OCI-LY3 (cell line): ENCODE measurements around the gene TSKU.

Source experiments
- EZH2phosphoT487 ChIP-seq: fragments of 200-600 bp; shearing (Covaris generic); IDR thresholded peaks from 2 replicates; pipeline ENCODE4 v1.6.1; 2018; ENCODE audit warnings: antibody characterized with exemption, mixed run types, low read depth
- TF ChIP-seq, protein P1 (sequence below): fragments of 200-600, 300-600 bp; sonication (generic); IDR thresholded peaks from 2 replicates; pipeline ENCODE4 v1.5.1; 2014; ENCODE audit warnings: antibody characterized with exemption, low read length, low read depth

GRCh38 chr11:76799066-76799804, 16.1 kb downstream of the TSKU start:
- TF ChIP-seq, protein P1, sequence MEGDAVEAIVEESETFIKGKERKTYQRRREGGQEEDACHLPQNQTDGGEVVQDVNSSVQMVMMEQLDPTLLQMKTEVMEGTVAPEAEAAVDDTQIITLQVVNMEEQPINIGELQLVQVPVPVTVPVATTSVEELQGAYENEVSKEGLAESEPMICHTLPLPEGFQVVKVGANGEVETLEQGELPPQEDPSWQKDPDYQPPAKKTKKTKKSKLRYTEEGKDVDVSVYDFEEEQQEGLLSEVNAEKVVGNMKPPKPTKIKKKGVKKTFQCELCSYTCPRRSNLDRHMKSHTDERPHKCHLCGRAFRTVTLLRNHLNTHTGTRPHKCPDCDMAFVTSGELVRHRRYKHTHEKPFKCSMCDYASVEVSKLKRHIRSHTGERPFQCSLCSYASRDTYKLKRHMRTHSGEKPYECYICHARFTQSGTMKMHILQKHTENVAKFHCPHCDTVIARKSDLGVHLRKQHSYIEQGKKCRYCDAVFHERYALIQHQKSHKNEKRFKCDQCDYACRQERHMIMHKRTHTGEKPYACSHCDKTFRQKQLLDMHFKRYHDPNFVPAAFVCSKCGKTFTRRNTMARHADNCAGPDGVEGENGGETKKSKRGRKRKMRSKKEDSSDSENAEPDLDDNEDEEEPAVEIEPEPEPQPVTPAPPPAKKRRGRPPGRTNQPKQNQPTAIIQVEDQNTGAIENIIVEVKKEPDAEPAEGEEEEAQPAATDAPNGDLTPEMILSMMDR = peak; percentile 94
- TF ChIP-seq EZH2phosphoT487 = no peak
